GM23338 (cell line): ENCODE data around the gene BARD1. TPM values are rescaled to one million over a fixed set of nuclear protein-coding genes. Genes with fewer than 3 reads are reported as not detected.

Experiments
- ATAC-seq: fragments of 200-7000 bp; cut with Tn5 transposase; 3 replicates; pipeline ENCODE4 v1.9.1; 2020
- DNase-seq: peaks from one replicate; pipeline ENCODE4 v3.0.0-alpha.2; 2015; ENCODE audit warnings: low spot score
- H2AFZ ChIP-seq: fragments of 200-600 bp; sonication (generic); 2 replicates; pipeline ENCODE4 v1.8.0; 2016; ENCODE audit warnings: antibody characterized with exemption, mild to moderate bottlenecking, moderate library complexity
- H3F3A ChIP-seq: fragments of 200-600 bp; sonication (generic); replicated peaks from 2 replicates; pipeline ENCODE4 v1.8.0; 2017; ENCODE audit warnings: antibody characterized with exemption, mixed run types, low read depth
- H3K27ac ChIP-seq: fragments of 200-600 bp; sonication (generic); 2 replicates; pipeline ENCODE4 v1.6.1; 2016; ENCODE audit warnings: low read depth
- H3K27me3 ChIP-seq: fragments of 200-600 bp; sonication (generic); 2 replicates; pipeline ENCODE4 v1.8.0; 2016; ENCODE audit warnings: mild to moderate bottlenecking, mixed run types, moderate library complexity; ENCODE audit not compliant: insufficient read depth
- H3K36me3 ChIP-seq: fragments of 200-600 bp; sonication (generic); 2 replicates; pipeline ENCODE4 v1.8.0; 2016; ENCODE audit warnings: mild to moderate bottlenecking; ENCODE audit not compliant: insufficient read depth
- H3K4me1 ChIP-seq: fragments of 200-600 bp; sonication (generic); 2 replicates; pipeline ENCODE4 v1.8.0; 2016; ENCODE audit warnings: mild to moderate bottlenecking, moderate library complexity; ENCODE audit not compliant: insufficient read depth
- H3K4me2 ChIP-seq: fragments of 200-600 bp; sonication (generic); 2 replicates; pipeline ENCODE4 v1.7.1; 2017; ENCODE audit warnings: mixed run types
- H3K4me3 ChIP-seq: fragments of 200-600 bp; sonication (generic); 2 replicates; pipeline ENCODE4 v1.6.1; 2016; ENCODE audit warnings: mixed run types
- H3K79me2 ChIP-seq: fragments of 200-600 bp; sonication (generic); replicated peaks from 2 replicates; pipeline ENCODE4 v1.8.0; 2017; ENCODE audit warnings: mild to moderate bottlenecking; ENCODE audit not compliant: insufficient read depth
- H3K9me2 ChIP-seq: fragments of 200-600 bp; sonication (generic); 2 replicates; pipeline ENCODE4 v1.8.0; 2017; ENCODE audit not compliant: insufficient read depth
- H4K20me1 ChIP-seq: fragments of 200-600 bp; sonication (generic); replicated peaks from 2 replicates; pipeline ENCODE4 v1.8.0; 2017; ENCODE audit warnings: mild to moderate bottlenecking; ENCODE audit not compliant: insufficient read depth
- H3K27ac Mint-ChIP-seq: 2 replicates; pipeline ENCODE4 v1.8.0; 2020; ENCODE audit warnings: inconsistent platforms, mild to moderate bottlenecking, moderate library complexity, mixed read lengths
- H3K27me3 Mint-ChIP-seq: 3 replicates; pipeline ENCODE4 v1.8.0; 2022; ENCODE audit warnings: low read depth, mild to moderate bottlenecking, moderate library complexity, mixed read lengths, inconsistent platforms; ENCODE audit not compliant: insufficient read depth, poor library complexity
- H3K36me3 Mint-ChIP-seq: 3 replicates; pipeline ENCODE4 v1.8.0; 2021; ENCODE audit warnings: low read depth, mild to moderate bottlenecking, inconsistent platforms, moderate library complexity, mixed read lengths
- H3K4me1 Mint-ChIP-seq: 3 replicates; pipeline ENCODE4 v1.8.0; 2020; ENCODE audit warnings: mild to moderate bottlenecking, inconsistent platforms, mixed read lengths
- H3K4me3 Mint-ChIP-seq: 3 replicates; pipeline ENCODE4 v1.8.0; 2021; ENCODE audit warnings: moderate library complexity, mild to moderate bottlenecking, inconsistent platforms, mixed read lengths
- H3K9me3 Mint-ChIP-seq: 3 replicates; pipeline ENCODE4 v1.8.0; 2020; ENCODE audit warnings: moderate library complexity, mild to moderate bottlenecking, inconsistent platforms, mixed read lengths
- CREB1 ChIP-seq: fragments of 250-450 bp; sonication (Bioruptor Pico); IDR thresholded peaks from 2 replicates; pipeline ENCODE4 v1.5.0; 2020; ENCODE audit warnings: low read depth, mild to moderate bottlenecking, moderate library complexity
- CTCF ChIP-seq, 2 experiments: fragments of 200-600 bp in 1 of 2; sonication (generic) in 1 of 2; conservative IDR thresholded peaks; 2 replicates each; pipeline versions ENCODE4 v1.5.1 to v1.6.1; 2016 to 2017; ENCODE audit warnings: antibody characterized with exemption in 2 of 2, low read depth in 2 of 2, mild to moderate bottlenecking in 2 of 2, moderate library complexity in 1 of 2
- ETS1 ChIP-seq: IDR thresholded peaks from 2 replicates; pipeline ENCODE4 v1.6.1; 2016; ENCODE audit warnings: antibody characterized with exemption
- EZH2 ChIP-seq: fragments of 200-600 bp; sonication (generic); IDR thresholded peaks from one replicate; pipeline ENCODE4 v1.8.0; 2017; ENCODE audit warnings: antibody characterized with exemption, mild to moderate bottlenecking, low read depth; ENCODE audit not compliant: unreplicated experiment
- EZH2phosphoT487 ChIP-seq: fragments of 200-600 bp; sonication (generic); IDR thresholded peaks from one replicate; pipeline ENCODE4 v1.8.1; 2018; ENCODE audit warnings: antibody characterized with exemption; ENCODE audit not compliant: unreplicated experiment
- JUNB ChIP-seq: IDR thresholded peaks from one replicate; pipeline ENCODE4 v1.6.1; 2016; ENCODE audit warnings: antibody characterized with exemption; ENCODE audit not compliant: unreplicated experiment
- NANOG ChIP-seq: IDR thresholded peaks from 2 replicates; pipeline ENCODE4 v1.6.1; 2016; ENCODE audit warnings: antibody characterized with exemption, borderline replicate concordance
- REST ChIP-seq: IDR thresholded peaks from one replicate; pipeline ENCODE4 v1.6.1; 2018; ENCODE audit warnings: antibody characterized with exemption; ENCODE audit not compliant: unreplicated experiment
- STAT1 ChIP-seq: IDR thresholded peaks from one replicate; pipeline ENCODE4 v1.6.1; 2016; ENCODE audit warnings: antibody characterized with exemption; ENCODE audit not compliant: unreplicated experiment
- ZNF114 ChIP-seq: fragments of 250-450 bp; sonication (Bioruptor Pico); IDR thresholded peaks from 2 replicates; pipeline ENCODE4 v1.5.0; 2020; ENCODE audit warnings: mild to moderate bottlenecking, moderate library complexity
- ZNF331 ChIP-seq: fragments of 250-450 bp; sonication (Bioruptor Pico); IDR thresholded peaks from 2 replicates; pipeline ENCODE4 v1.5.0; 2020; ENCODE audit warnings: low read depth, mild to moderate bottlenecking, moderate library complexity
- ZNF462 ChIP-seq: fragments of 250-450 bp; sonication (Bioruptor Pico); IDR thresholded peaks from 2 replicates; pipeline ENCODE4 v1.5.0; 2020; ENCODE audit warnings: mild to moderate bottlenecking, moderate library complexity
- polyA plus RNA-seq: library from polyadenylated mRNA; unstranded; fragments of >200 nt; fragmentation: Nextera tagmentation; extraction: Ambion mirVana; gene quantifications from 2 replicates; pipeline ENCODE4 v1.2.1, GENCODE V29; 2016
- total RNA-seq: library from RNA; depleted of rRNA; stranded (reverse); fragments of >200 nt; shearing (Covaris generic); gene quantifications from 2 replicates; pipeline ENCODE4 v1.2.3, GENCODE V29; 2014

Gene BARD1
- total and polyA plus RNA-seq, 2 experiments from 2014 or later: 33.9 to 61.0 TPM

GRCh38 chr2:214839464-214839863, 30.0 kb upstream of the BARD1 start (continued):
- TF ChIP-seq REST (no peak), CREB1 (CRISPR knock-in tag) (no peak), EZH2 (no peak), ZNF114 (no peak), ZNF331 (CRISPR knock-in tag) (no peak), CTCF (conservative IDR thresholded peaks at IDR 0.05; ENCODE audit: low read depth in 2 of 2) (no peak), NANOG (no peak), JUNB (no peak), EZH2phosphoT487 (no peak)

GRCh38 chr2:214837466-214837865, 28.0 kb upstream of the BARD1 start:
- Histone ChIP-seq H3K27me3 (no peaks in the 10 kb centered on the region), H3K4me1 (peaks cover 12% of the 10 kb centered on the region), H3K79me2 (no peaks in the 10 kb centered on the region), H3K4me2 (peak overlapping the region; percentile 47; the same call in 1 of the 2 replicates), H3F3A (no peaks in the 10 kb centered on the region), H3K27ac (peak overlapping the region; percentile 8; the same call in 1 of the 2 replicates), H3K36me3 (no peaks in the 10 kb centered on the region), H2AFZ (no peak overlapping the region), H3K4me3 (0 out of 2 replicates have a peak overlapping the region, but pooled peaks have one; percentile 6), H3K9me2 (0 out of 2 replicates have a peak, but pooled peaks cover 4% of the 10 kb centered on the region), H4K20me1 (no peaks in the 10 kb centered on the region)
- DNase-seq: peak; percentile 66
- H3K4me3 Mint-ChIP-seq: peak overlapping the region; percentile 10; the same call in 1 of the 3 replicates
- H3K27me3 Mint-ChIP-seq: peaks cover 1% of the 10 kb centered on the region
- ATAC-seq: peak; percentile 87
- H3K9me3 Mint-ChIP-seq: peaks cover 34% of the 10 kb centered on the region; the same call in 2 of the 3 replicates
- H3K4me1 Mint-ChIP-seq: peaks cover 31% of the 10 kb centered on the region
- H3K27ac Mint-ChIP-seq: peak overlapping the region; percentile 16
- peaks cover 30% of the 10 kb centered on the region for H3K36me3 Mint-ChIP-seq
- TF ChIP-seq CREB1 (CRISPR knock-in tag) (no peak), STAT1 (no peak), JUNB (no peak), ETS1 (no peak), EZH2phosphoT487 (no peak), ZNF462 (CRISPR knock-in tag) (peak; percentile 89), ZNF331 (CRISPR knock-in tag) (no peak), NANOG (peak; percentile 88)
